Activated CD8-positive, alpha-beta memory T cell treated with anti-CD3 and anti-CD28 coated beads, Interleukin-2, amount 50 U/mL, for 1 hour (primary cell): Measurements from ENCODE around the gene PIM1.
"Not testable (repeated sequence)": the region's sequence is repeated elsewhere in the genome, so short reads cannot be mapped to it uniquely, and the experiment has no call there.

Source experiments
- DNase-seq: peaks from one replicate; pipeline ENCODE4 v3.0.0-alpha.2; 2020; ENCODE audit errors: extremely low read depth

PIM1 gene

DNA sequence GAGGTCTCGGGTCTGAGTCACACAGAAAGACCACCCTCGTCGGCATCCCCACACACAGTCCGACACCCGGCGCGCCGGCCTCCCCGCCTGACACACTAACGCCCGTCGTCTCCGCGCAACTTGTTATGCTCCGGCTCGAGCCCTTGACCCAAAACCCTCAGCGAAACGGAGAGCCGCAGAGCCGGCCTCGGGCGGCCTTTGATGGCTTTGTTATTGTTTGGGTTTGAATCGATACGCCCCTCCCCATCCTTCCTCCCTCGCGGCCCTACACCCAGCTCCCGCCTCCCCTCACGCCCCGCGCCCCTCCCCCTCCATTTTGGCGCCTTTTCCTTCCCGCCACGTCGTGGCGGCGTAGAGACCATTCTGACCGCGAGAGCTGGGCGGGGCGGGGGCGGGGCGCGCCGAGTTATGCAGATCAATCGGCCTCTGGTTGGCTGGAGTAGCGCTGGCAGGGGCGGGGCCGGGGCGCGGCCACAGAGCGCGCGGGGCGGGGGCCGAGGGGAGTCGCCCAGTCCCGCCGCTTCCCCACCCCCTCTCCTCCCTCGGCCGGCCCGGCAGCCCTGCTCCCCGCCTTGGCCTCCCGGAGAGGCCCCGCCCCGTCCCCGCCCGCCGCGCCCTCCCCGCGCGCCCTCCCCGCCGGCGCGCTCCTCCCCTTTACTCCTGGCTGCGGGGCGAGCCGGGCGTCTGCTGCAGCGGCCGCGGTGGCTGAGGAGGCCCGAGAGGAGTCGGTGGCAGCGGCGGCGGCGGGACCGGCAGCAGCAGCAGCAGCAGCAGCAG is at the start of gene PIM1:
TSS of gene PIM1 (plus strand) at position 657 of the 777 bp plus-strand sequence. CDS start 424 bp downstream, outside the sequence.
- DNase-seq, result peak; percentile 92

DNA sequence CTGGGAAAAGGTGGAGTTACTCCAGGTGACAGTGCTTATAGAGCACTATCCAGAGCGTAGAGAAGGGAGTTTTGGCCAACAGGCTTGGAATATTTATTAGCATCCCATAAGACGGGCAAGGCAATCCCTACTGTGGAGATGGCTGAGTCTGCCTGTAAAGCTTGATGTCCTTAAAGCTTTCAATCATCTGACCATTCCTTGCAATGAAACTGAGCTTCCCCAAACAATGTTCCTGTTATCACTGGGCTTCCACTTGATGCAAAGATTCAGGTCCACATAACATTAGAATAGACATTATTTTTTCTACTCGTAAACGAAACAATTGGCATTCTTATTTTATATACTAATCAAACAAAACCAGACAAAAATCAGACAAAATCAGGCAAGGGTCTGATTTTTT is 48.4 kb upstream of the PIM1 start:
- no peak for DNase-seq

GRCh38 chr6:37122861-37123260 is 47.1 kb upstream of the PIM1 start:
- DNase-seq, result no peak

GRCh38 chr6:37123957-37124729 is 45.8 kb upstream of the PIM1 start:
- no peak for DNase-seq

GRCh38 chr6:37125774-37126492 is 44.0 kb upstream of the PIM1 start:
- DNase-seq, result no peak

DNA sequence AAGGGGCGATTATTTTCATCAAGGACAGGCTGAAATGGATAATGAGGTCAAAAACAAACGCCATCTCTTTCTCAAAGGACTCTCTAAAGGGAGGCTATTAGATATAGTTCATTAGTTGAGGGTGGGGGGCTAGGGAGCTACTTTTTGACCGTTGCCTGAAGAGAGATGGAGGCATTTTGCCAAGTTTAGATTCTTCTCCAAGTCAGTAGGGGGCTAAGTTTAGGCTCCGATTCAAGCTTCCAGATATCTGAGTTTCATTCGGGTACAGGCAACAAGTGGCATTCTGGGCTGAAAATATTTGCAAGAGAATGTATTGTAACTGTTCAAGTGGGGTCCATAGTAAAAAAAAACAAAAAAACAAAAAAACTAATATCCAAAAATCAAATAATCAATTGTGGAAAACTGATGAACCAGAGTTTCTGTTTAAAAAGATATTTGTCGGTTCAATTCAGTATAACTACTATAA is 43.4 kb upstream of the PIM1 start:
- DNase-seq, result no peak

- no peak for DNase-seq
Measured at GRCh38 chr6:37126961-37127616, 42.9 kb upstream of the PIM1 start.

- no peak for DNase-seq
Measured at GRCh38 chr6:37127961-37128862, 41.7 kb upstream of the PIM1 start.

- not testable (repeated sequence) for DNase-seq
Measured at GRCh38 chr6:37128863-37129443, 41.0 kb upstream of the PIM1 start.

- DNase-seq, result no peak
Measured at GRCh38 chr6:37129566-37129965, 40.4 kb upstream of the PIM1 start.

DNA sequence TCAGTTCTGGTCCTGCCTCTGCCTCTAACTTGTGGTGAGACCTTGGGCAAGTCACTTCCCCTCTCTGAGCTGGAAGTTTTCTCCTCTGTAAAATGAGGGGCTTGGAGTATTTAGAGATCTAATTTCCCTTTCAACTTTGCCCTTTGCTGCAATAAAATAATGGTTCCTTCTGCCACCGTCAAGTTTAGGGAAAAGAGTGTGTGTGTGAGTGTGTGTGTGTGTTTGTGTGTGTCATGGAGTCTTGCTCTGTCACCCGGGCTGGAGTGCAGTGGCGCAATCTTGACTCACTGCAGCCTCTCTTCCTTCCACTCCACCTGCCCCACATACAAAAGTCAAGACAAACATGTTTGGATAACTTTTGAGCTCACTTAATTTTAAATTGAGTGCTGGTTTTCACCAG is 39.2 kb upstream of the PIM1 start:
- DNase-seq, result no peak

DNA sequence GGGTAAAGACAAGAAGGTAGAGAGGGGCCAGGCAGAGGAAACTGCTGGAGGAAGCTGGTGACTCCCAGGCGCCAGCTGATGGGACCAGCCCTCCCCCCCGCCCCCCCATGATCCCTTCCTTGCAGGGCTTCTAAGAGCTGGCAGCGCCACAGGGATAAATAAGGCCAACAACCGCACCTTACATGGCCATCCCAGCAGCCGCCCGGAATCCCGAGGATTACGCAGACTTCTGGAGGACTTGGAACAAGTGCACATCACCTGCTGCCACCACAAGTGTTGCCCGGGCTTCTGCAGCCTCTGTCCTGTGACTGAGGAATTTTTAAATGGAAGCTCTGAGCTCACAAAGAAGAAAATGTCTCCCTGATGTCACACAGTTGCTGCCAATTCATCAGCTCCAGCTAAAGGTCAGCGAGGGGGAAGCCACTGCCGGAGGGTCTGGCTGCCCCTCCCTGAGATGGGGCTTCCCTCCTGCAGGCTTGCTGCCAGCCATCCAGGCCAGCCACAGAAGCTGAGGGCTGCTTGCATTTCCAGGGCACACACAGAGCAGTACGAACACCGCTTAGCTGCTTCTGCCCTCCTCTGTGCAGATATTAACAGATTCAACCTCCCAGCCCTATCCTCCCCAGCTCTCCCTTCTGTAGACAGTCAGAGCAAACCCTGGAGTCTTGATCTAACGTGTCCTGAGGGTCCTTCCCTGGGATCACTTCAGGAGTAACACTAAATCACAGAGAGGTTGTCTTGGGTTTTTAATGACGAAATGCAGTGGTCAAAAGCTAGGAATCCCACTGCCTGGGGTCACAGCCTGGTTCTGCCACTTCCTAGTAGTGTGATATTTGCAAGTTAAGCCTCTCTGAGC is 38.6 kb upstream of the PIM1 start:
- no peak for DNase-seq

GRCh38 chr6:37131960-37132253 is 38.0 kb upstream of the PIM1 start:
- no peak for DNase-seq

- no peak for DNase-seq
Measured at GRCh38 chr6:37134036-37134395, 35.9 kb upstream of the PIM1 start.

DNA sequence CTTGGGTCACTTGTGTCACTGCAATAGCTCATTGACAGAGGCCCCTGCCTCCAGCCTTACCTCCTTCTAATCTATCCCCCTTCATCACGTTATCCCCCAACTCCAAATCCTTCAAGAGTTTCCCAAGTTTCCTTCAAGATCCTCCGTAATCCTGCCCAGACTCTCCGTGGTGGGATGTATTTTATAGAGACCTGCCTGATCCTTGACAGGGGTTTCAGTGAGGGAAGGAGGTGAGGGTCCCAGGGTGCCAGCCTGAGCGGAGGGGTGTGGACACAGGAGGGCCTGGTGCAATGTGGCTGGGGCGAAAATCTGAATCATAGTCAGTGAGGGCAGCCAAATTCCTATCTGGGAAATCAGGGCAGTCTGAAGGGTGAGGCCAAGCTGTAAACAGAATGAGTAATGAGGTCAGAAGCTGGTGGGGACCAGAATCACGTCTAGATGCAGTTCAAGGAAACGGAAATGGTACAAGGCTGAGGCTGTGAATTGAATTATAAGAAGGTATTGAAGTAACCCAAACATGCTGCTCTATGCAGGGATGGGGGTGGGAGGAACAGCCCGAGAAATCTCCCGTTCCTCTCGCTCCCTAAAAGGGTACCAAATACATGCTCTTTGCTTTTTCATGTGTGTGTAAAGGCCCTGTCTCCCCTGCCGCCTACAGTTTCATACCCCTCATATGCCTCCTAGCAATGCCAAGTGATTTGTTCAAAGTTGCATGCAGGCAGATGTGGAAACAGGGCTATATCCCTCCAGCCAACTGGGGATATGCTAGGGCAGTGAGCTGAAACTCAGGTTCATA is 35.4 kb upstream of the PIM1 start:
- DNase-seq, result no peak

DNA sequence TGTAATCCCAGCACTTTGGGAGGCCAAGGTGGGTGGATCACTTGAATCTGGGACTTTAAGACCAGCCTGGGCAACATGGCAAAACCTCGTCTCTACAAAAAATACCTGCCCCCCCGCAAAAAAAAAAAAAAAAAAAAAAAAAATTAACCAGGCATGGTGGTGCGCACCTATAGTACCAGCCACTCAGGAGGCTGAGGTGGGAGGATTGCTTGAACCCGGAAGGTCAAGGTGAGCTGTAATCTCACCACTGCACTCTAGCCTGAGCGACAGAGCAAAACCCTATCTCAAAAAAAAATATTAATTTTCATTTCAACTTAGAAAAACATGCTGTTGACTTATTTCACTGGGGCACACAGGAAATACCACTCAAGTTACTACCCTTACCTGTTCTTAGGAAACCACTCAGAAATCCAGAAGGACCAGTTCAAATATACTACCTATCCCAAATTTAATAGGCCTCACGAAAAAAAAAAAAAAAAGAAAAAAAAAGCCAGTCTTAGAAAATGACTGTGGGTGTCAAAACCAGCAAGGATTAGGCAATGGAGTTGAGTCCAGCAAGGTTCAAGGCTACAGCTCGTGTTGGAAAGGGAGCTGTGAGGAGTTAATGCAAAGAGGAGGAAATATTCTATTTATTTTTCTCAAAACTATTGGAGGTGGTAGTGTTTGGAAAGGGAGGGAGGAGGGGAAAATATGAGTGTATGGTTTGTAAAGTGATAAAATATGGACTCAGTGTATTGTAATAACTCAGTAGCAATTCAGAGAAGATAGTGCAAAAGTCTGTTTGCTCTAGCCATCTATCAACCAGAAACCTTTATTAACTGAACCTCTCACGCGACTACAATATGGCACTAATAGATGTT is 33.9 kb upstream of the PIM1 start:
- no peak for DNase-seq

DNA sequence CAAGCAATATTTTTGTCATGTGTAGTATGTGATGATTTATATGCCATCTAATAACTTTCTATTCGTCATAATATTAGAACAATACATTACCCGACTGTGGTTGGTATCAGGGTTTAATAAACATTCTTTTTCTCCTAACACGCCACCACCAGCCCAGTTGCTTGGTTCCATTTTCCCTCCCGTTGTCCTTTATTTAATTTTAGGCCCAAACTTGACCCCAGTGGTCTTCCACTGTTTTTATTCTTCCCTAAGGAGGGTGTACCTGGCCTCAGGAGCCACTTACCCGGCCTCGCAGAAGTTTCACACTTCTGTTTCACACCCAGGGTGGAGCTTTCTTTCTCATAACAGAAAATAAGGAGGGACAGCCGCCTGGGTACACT is 33.1 kb upstream of the PIM1 start:
- no peak for DNase-seq
